Transverse colon (tissue), 3 donors: Measurements from ENCODE around the gene SIK3.

ENCODE experiments used
- CTCF ChIP-seq, 5 experiments: fragments of 200-600 bp in 3 of 5; fragments of 450-650 bp in 2 of 5; sonication (generic) in 3 of 5; IDR thresholded peaks; 1 replicate in 2 of 5; 2 replicates in 3 of 5; pipeline ENCODE4 v1.5.1; 2016 to 2017; ENCODE audit warnings: antibody characterized with exemption in 5 of 5, inconsistent platforms in 3 of 5, mild to moderate bottlenecking in 2 of 5, moderate library complexity in 1 of 5
- POLR2A ChIP-seq: fragments of 450-650 bp; IDR thresholded peaks from one replicate; pipeline ENCODE4 v1.6.1; 2016; ENCODE audit warnings: antibody characterized with exemption, mild to moderate bottlenecking, moderate library complexity

DNA sequence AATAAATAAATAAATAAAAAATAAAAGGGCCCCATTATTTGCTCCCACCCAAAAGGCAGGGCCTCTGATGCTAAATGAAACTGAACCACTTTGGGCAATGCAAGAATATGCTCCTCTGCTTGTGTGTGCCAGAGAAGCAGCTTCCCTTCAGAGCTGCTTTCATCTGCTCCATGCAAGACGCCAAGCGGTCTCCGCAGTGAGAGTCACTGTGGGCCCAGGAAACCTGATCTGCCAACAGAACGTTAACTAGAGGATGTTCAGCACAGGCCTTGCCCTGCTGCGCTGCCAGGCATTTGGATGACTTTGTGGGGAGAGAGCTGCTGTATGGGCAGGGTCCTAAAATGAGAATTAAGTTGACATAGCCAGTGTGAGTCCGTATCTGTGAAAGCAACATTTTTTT lies 217.1 kb downstream of the SIK3 start:
- TF ChIP-seq CTCF (IDR thresholded peaks at IDR 0.05) (no peak), POLR2A (no peak)
